ENCODE measurements around the gene P4HA2. TPM values are rescaled to one million over a fixed set of nuclear protein-coding genes. Genes with fewer than 3 reads are reported as not detected.

The P4HA2 gene
- total and polyA plus RNA-seq, 9 of the 15 experiments (the other 6 are each of a cell fraction or from before 2014, with no cell fraction given) = 9.6 to 50.0 (median 12.7) TPM

DNA sequence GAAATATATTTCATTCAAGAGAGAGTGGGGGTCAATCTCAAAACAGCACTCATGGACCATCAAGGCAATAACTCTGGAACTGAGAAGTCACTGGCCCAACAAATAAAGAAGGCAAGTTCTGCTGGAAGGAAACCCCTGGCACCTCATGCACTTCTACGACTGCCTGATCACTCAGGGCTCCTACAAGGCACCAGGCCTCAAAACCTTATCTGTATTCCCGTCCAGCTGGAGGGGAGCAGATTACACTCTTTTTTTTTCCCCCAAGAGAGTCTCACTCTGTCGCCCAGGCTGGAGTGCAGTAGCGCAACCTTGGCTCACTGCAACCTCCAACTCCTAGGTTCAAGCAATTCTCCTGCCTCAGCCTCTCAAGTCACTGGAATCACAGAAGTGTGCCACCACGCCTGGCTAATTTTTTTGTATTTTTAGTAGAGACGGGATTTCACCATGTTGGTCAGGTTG, 49.9 kb downstream of the P4HA2 start (continued):
- TF ChIP-seq RB1 (IDR thresholded peaks at IDR 0.05; ENCODE audit: low read depth) (no peak), POLR2A (conservative IDR thresholded peaks at IDR 0.05) (peak; percentile 51; the same call in 1 of the 2 replicates), ZNF717 (CRISPR knock-in tag; IDR thresholded peaks at IDR 0.05) (no peak), TOE1 (IDR thresholded peaks at IDR 0.05; ENCODE audit: borderline replicate concordance) (peak; percentile 50; the same call in 1 of the 2 replicates), TOE1 (CRISPR knock-in tag; IDR thresholded peaks at IDR 0.05; ENCODE audit: borderline replicate concordance, low read depth) (no peak), GABPA (tag; conservative IDR thresholded peaks at IDR 0.05; ENCODE audit: low read depth) (no peak), IFI16 (CRISPR knock-in tag; IDR thresholded peaks at IDR 0.05) (no peak), ZFP1 (CRISPR knock-in tag; IDR thresholded peaks at IDR 0.05) (no peak), PTRF (tag; IDR thresholded peaks at IDR 0.05) (no peak)
- TF ChIP-seq, protein P1, sequence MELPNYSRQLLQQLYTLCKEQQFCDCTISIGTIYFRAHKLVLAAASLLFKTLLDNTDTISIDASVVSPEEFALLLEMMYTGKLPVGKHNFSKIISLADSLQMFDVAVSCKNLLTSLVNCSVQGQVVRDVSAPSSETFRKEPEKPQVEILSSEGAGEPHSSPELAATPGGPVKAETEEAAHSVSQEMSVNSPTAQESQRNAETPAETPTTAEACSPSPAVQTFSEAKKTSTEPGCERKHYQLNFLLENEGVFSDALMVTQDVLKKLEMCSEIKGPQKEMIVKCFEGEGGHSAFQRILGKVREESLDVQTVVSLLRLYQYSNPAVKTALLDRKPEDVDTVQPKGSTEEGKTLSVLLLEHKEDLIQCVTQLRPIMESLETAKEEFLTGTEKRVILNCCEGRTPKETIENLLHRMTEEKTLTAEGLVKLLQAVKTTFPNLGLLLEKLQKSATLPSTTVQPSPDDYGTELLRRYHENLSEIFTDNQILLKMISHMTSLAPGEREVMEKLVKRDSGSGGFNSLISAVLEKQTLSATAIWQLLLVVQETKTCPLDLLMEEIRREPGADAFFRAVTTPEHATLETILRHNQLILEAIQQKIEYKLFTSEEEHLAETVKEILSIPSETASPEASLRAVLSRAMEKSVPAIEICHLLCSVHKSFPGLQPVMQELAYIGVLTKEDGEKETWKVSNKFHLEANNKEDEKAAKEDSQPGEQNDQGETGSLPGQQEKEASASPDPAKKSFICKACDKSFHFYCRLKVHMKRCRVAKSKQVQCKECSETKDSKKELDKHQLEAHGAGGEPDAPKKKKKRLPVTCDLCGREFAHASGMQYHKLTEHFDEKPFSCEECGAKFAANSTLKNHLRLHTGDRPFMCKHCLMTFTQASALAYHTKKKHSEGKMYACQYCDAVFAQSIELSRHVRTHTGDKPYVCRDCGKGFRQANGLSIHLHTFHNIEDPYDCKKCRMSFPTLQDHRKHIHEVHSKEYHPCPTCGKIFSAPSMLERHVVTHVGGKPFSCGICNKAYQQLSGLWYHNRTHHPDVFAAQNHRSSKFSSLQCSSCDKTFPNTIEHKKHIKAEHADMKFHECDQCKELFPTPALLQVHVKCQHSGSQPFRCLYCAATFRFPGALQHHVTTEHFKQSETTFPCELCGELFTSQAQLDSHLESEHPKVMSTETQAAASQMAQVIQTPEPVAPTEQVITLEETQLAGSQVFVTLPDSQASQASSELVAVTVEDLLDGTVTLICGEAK (IDR thresholded peaks at IDR 0.05) = no peak
- TF ChIP-seq, protein P1 (CRISPR knock-in tag; IDR thresholded peaks at IDR 0.05) = no peak
- TF ChIP-seq, protein P2, sequence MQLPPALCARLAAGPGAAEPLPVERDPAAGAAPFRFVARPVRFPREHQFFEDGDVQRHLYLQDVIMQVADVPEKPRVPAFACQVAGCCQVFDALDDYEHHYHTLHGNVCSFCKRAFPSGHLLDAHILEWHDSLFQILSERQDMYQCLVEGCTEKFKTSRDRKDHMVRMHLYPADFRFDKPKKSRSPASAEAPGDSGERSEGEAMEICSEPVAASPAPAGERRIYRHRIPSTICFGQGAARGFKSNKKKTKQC (CRISPR knock-in tag; IDR thresholded peaks at IDR 0.05) = no peak
- TF ChIP-seq, protein P3, sequence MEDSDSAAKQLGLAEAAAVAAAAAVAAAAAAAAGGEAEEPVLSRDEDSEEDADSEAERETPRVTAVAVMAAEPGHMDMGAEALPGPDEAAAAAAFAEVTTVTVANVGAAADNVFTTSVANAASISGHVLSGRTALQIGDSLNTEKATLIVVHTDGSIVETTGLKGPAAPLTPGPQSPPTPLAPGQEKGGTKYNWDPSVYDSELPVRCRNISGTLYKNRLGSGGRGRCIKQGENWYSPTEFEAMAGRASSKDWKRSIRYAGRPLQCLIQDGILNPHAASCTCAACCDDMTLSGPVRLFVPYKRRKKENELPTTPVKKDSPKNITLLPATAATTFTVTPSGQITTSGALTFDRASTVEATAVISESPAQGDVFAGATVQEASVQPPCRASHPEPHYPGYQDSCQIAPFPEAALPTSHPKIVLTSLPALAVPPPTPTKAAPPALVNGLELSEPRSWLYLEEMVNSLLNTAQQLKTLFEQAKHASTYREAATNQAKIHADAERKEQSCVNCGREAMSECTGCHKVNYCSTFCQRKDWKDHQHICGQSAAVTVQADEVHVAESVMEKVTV (CRISPR knock-in tag; IDR thresholded peaks at IDR 0.05) = no peak
- TF ChIP-seq, protein P4, sequence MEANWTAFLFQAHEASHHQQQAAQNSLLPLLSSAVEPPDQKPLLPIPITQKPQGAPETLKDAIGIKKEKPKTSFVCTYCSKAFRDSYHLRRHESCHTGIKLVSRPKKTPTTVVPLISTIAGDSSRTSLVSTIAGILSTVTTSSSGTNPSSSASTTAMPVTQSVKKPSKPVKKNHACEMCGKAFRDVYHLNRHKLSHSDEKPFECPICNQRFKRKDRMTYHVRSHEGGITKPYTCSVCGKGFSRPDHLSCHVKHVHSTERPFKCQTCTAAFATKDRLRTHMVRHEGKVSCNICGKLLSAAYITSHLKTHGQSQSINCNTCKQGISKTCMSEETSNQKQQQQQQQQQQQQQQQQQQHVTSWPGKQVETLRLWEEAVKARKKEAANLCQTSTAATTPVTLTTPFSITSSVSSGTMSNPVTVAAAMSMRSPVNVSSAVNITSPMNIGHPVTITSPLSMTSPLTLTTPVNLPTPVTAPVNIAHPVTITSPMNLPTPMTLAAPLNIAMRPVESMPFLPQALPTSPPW (CRISPR knock-in tag; IDR thresholded peaks at IDR 0.05) = no peak
- TF ChIP-seq, protein P5, sequence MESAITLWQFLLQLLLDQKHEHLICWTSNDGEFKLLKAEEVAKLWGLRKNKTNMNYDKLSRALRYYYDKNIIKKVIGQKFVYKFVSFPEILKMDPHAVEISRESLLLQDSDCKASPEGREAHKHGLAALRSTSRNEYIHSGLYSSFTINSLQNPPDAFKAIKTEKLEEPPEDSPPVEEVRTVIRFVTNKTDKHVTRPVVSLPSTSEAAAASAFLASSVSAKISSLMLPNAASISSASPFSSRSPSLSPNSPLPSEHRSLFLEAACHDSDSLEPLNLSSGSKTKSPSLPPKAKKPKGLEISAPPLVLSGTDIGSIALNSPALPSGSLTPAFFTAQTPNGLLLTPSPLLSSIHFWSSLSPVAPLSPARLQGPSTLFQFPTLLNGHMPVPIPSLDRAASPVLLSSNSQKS (CRISPR knock-in tag; IDR thresholded peaks at IDR 0.05) = no peak

Measured in K562 (cell line).